Measurements from ENCODE around the gene MAGI2. TPM values are rescaled to one million over a fixed set of nuclear protein-coding genes. Genes with fewer than 3 reads are reported as not detected.

Gene MAGI2
- polyA plus RNA-seq (2012; ENCODE audit: insufficient read depth, insufficient read length): 0.33 TPM

DNA sequence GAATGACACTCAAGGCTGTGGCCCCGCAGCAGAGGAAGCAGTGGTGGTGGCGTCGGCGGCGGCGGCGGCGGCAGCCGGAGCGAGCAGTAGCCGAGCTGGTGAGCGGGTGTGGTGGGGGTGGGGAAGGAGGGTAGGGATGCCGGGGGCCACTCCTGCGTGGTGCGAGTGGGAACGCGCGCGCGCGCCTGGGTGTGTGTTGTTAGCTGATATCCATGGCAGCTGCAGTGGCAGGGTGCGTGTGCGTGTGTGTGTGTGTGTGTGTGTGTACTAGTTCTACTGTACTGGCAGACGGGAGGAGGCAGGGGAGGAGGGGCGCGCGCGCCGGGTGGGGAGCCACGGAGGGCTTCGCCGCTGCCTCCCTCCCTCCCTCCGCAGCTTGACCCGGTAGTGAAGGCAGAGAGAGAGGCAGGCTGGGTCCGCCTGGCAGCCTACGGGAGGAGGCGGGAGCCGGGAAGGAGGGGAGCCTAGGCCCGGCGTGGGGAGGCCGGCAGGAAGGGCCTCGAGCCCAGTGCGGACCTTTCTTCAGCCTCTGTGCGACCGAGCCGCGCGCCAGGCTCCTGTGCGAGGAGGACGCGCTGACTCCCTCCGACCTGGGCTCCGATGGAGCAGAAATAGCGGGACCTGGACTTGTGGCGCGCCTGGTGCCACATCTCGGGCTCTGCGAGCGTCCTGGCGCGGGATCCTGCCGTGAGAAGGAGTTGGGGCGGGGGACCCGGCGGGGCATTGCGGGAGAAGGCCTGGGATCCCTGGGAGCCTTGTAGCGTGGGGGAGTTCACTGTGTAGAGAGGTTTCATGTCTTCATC lies at the start of gene MAGI2:
MAGI2 (minus strand) TSS at position 110 of the 803 bp plus-strand sequence. CDS start 347 bp downstream, outside the sequence.
- DNase-seq (ENCODE audit: low read depth, low spot score): no peak
- no peak within 1 kb of the TSS for H3K4me3 ChIP-seq (ENCODE audit: low read length)

DNA sequence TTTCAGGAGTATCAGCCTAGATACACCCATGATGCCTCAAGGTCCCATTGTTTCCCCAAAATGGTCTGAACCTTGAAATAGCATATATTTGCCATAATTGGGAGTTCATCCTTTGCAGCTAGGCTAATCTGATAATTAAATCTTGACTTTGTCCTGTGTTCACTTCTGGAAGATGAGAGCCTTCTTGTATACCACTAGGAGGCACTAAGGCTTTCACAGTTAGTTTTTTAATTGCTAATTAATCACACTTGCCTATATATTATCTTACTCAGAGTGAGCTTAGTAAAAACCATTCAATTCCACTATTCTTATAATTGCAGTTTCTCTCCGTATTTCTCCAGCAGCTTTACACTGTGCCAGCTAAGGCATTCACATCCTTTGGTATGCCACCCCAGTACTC lies 48.7 kb upstream of the MAGI2 start:
- DNase-seq (ENCODE audit: low read depth, low spot score): no peak
- no peak overlapping the region for H3K4me3 ChIP-seq (ENCODE audit: low read length)

DNA sequence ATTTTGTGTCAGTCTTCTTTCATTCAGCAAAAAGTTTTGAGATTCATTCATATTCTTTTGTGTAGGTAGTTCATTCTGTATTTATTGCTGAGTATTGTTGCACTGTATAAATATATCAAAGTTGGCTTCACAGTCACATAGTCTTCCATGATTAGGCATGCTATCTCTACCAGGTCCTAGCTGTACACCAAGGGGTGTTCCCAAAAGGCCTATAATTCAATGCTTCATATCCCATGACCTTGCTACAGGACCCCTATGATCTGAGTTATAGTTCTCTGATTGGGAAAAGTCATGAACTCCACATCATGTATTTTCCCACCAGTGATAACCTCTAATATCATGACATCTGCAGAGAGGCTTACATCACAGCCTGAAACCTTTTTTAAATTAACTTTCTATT lies 47.3 kb upstream of the MAGI2 start:
- no peak for DNase-seq (ENCODE audit: low read depth, low spot score)
- no peak overlapping the region for H3K4me3 ChIP-seq (ENCODE audit: low read length)

DNA sequence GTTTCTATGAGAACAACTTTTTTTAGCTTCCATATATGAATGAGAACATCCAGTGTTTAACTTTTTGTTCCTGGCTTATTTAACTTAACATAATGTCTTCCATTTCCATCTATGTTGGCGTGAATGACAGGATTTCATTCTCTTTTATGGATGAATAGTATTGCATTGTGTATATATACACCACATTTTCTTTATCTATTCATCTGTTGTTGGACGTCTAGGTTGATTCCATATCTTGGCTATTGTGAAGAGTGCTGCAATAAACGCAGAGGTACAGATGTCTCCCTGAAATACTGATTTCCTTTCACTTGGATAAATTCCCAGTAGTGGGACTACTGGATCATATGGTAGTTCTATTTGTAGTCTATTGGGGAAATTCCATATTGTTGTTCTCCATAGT lies 44.3 kb upstream of the MAGI2 start:
- no peak for DNase-seq (ENCODE audit: low read depth, low spot score)
- no peak overlapping the region for H3K4me3 ChIP-seq (ENCODE audit: low read length)

DNA sequence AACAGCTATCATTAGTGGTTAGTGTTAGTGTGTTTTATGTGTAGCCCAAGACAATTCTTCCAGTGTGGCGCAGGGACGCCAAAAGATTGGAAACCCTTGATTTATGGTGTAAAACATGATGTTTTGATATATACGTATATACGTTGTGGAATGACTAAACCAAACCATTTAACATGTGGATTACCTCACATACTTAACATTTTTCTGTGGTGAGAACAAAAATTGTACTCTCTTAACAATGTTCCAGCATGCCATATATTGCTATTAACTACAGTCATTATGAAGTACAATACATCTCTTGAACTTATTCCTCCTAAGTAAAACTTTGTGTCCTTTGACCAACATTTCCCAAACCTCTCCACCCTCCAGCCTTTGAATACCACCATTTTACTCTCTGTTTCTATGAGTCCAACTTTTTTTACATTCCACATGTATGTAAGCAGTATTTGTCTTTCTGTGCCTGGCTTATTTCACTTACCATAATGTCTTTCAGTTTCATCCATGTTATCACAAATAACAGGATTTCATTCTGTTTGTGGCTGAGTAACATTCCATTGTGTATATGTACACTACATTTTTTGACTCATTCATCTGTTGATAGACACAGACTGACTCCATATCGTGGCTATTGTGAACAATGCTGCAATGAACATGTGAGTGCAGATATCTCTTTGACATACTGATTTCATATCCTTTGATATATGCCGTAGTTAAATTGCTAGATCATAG lies 42.2 kb upstream of the MAGI2 start:
- no peak overlapping the region for H3K4me3 ChIP-seq (ENCODE audit: low read length)
- DNase-seq (ENCODE audit: low read depth, low spot score): no peak

DNA sequence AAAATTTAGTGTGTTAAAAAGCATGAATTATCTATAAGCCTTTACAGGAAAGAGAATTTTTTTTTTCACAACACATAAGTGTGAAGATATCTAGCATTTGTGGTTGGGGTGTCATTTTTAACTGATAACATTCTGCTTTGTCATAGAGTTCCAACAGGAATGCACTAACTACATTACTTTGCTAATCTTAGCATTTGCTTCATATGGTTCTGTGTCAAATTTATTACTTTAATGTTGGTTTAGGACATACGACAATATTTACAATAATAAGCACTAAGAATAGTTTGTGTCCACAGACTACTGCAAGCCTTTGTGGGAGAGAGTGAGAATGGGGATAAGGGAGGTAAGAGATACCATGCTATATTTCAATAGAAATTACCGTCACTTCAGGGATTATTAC lies 40.6 kb upstream of the MAGI2 start:
- DNase-seq (ENCODE audit: low read depth, low spot score): no peak
- no peak overlapping the region for H3K4me3 ChIP-seq (ENCODE audit: low read length)

DNA sequence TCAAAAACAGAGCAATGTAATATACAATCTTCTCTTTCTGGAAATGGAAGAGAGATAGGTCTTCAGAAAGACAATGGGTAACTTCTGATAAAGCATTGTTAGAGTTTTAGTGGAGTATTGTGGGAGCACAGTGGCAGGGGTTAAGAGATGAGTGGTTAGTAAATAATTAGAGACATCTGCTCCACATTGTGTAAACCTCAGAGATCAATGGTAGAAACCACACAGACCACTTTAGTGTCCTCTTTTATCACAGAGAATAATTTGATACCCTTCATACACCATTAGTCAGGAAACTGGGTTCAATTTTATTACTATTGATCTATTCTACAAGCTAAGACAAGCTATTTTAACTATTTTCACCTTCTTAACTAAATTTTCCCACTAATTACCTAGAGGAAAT lies 35.9 kb upstream of the MAGI2 start:
- DNase-seq (ENCODE audit: low read depth, low spot score): no peak
- H3K4me3 ChIP-seq (ENCODE audit: low read length): no peak overlapping the region

DNA sequence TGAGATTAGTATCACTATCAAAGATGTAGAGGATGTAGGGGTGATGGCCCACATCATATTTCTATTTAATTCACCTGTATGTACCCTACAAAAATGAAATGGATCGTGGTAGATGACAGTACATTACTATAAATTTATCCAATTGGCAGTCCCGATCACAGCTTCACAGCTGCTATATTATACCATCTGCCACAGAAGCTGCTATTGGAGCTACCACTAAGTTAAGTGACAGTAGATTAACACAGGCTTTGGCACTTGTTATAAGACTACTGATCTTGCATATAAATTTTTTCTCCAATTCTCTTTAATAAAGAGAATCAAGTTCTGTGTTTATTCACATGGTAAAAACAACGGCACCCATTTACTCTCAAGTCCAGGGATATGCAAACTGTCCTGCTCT lies 24.9 kb upstream of the MAGI2 start:
- H3K4me3 ChIP-seq (ENCODE audit: low read length): no peak overlapping the region
- no peak for DNase-seq (ENCODE audit: low read depth, low spot score)

DNA sequence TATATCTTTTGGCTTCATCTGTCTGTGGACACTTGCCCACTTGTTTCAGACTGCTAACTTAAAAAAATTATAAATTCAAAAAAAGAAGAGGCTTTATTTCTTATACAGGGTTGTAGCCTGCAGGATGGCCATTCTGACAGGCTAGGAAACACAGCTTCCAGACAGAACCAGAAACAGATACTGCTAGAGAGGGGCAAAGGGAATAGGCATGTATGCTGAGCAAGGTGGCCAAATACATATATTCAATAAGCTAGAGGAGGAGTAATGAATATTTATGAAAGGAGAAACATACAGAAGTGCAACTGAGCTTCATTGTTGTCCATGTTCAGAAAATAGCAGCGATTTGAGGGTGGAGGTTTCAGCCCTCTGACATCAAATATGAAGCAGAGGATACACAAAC lies 22.0 kb upstream of the MAGI2 start:
- DNase-seq (ENCODE audit: low read depth, low spot score): no peak
- no peak overlapping the region for H3K4me3 ChIP-seq (ENCODE audit: low read length)

DNA sequence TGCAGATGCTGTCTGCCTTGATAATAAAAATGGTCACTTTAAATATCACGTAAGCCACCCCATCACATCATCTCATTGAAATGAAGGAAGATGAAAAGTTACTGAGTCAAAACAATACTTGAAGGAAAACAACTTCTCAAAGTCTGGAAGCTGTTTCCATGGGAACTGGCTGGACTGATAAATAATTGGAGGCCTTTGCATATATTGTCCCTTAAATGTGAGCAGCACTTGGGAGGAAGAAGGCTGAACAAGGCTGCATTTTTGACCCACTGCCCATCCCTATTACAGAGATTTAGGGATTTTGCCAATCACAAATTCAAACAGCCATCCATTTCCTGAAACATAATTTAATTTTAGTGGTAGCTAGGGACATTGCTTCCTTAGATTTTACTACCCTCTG lies 18.2 kb upstream of the MAGI2 start:
- H3K4me3 ChIP-seq (ENCODE audit: low read length): no peak overlapping the region
- no peak for DNase-seq (ENCODE audit: low read depth, low spot score)

DNA sequence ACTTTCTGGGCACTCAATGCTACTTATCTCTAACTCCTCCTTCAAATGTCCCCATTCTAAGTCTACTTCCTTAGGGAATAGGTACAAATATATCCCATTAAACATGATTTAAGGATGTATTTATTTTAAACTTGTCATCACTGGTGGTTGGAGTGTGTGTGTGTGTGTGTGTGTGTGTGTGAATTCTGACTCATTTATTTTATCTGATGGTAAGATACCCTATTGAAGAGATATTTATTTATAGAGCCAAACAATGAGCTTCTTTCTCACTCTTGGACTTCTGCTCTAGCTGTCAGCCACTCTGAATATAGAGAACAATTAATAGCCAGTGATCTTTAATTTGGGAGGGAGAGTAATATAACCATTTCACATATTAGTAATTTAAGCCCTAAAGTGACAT lies 17.8 kb upstream of the MAGI2 start:
- H3K4me3 ChIP-seq (ENCODE audit: low read length): no peak overlapping the region
- DNase-seq (ENCODE audit: low read depth, low spot score): no peak

DNA sequence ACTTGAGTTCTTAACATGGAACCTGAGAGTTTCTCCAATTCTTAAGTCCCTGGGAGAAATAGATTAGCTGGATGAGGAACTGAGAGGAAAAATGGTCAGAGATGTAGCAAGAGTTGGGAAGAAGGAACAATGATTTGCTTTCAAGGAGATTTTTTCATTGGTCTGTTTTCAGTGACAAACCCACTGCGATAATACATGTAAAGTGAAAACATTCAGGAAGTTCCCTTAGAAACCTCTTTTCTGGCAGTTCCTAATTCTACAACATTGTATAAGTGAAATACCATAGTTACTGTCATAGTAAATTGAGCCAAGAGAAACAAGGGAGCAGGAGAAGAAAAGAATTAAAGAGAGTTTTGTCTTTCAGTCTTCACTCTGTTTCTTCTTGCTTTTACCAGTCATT lies 12.1 kb upstream of the MAGI2 start:
- no peak for DNase-seq (ENCODE audit: low read depth, low spot score)
- no peak overlapping the region for H3K4me3 ChIP-seq (ENCODE audit: low read length)

DNA sequence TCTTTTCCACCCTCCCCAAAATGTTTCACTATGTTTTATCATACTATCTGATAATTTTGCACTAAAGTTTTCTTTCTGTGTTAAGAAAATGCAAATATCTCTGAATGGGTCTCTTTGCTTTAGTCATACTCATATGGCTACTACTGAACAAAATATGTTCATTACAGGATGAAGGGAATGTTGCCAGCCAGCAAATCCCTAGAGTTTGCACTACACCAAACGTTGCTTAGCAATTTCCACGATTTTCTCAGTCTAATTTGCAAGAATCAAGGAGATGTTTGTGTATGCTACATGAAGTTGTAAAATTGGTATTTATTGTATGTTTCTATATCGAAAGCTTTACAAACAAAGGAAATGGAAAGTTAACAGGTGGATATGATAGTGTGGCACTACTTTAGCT lies 10.6 kb upstream of the MAGI2 start:
- H3K4me3 ChIP-seq (ENCODE audit: low read length): no peak overlapping the region
- DNase-seq (ENCODE audit: low read depth, low spot score): no peak

DNA sequence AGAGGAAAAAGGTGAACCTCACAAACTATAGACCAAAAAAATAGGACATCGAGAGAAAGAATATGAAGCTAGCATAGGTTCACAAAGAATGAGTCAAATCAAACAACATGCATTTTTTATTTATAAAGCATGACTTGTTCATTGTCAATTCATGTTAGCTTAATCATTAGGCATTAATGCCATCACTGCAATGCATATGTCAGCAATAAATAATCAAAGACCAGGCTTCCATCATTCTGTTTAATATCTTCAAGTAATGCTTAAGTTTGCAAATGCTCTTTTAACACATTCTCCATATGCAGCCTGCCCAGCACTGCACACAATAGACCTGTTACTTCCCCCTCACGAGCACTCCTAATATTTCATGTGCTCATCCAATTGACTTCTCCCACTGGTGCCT lies 8.9 kb upstream of the MAGI2 start:
- DNase-seq (ENCODE audit: low read depth, low spot score): no peak
- H3K4me3 ChIP-seq (ENCODE audit: low read length): no peak overlapping the region

DNA sequence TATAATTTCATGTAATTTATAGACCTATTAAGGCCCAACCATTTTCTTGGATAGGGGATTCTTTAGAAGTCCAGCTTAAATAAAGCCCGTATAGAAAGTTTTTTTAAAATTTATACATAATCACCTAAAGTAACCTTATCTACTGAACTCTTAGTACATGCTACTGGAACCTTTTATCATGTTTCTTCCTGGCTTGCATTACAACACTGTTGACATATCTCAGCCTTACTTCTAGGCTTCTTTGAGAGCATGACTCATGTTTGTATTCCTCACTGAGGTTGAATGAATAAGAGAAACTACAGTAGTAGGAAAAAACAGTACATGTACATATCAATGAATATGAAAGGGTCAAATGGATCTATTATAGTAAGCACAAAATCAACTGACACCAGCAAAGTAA lies 8.2 kb upstream of the MAGI2 start:
- H3K4me3 ChIP-seq (ENCODE audit: low read length): no peak overlapping the region
- no peak for DNase-seq (ENCODE audit: low read depth, low spot score)

DNA sequence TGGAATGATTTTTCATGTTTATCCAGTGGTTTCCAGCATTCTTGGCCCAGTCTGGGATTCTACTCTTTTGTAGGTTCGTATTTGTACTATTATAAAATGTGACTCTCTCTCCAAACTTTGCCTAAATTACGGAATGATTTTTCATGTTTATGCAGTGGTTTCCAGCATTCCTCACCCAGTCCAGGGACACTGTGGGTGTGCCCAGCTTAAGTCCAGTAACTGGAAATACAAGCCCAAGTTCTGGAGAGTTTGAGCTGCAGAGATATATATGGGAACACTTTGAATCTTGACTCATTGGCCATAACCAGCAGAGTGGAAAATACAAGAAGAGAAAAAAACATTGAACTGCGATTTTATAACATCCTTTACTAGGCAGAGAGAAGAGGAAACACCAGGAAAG lies 5.9 kb upstream of the MAGI2 start:
- DNase-seq (ENCODE audit: low read depth, low spot score): no peak

DNA sequence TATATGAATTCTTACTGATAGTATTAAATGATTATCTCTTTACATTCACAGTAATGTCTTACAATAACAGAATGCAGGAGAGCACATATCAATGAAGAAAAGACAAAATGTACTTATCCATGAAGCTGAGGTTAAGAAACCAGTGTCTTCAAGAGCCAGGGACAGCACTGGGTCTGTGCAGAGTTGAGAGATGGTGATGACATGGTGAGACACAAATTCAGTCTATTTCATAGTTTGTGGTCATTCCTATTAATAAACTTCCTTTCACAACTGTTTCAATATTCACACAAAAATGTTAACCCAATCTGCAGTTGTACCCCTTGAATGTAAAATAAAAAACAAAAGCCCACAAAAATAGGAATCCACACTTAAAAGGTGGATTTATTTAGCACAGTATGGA lies 5.3 kb upstream of the MAGI2 start:
- DNase-seq (ENCODE audit: low read depth, low spot score): no peak
- no peak overlapping the region for H3K4me3 ChIP-seq (ENCODE audit: low read length)

More for the DNA sequence above, 5.9 kb upstream of the MAGI2 start:
- no peak overlapping the region for H3K4me3 ChIP-seq (ENCODE audit: low read length)

DNA sequence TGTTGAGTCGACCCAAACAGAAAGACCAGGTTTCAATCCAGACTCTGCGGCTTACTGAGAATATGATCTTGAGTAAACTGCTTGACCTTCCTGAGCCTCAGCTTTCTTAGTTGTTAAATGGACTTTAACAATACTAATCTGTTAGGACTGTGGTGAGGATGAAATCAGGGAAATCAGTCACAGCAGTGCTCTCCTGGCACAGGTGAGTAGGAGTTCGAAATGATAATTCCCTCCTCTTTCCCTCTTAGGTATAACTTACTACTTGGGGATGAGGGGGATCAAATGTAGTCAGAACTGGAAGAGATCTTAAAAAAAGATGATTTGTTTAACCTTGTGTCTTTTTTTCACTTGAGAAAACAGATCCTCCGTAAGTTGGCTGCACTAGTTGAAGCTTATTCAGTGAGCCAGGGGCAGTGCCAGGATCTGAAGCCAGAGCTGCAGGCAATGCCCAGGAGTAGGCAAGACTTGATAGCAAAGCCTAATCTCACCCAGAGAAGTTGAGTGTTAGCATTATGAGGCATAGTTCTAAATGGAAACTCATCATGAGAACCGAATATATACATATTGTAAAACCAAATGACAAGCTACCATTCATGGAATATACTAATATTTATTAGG lies 1.8 kb upstream of the MAGI2 start:
- H3K4me3 ChIP-seq (ENCODE audit: low read length): no peak overlapping the region
- no peak for DNase-seq (ENCODE audit: low read depth, low spot score)

DNA sequence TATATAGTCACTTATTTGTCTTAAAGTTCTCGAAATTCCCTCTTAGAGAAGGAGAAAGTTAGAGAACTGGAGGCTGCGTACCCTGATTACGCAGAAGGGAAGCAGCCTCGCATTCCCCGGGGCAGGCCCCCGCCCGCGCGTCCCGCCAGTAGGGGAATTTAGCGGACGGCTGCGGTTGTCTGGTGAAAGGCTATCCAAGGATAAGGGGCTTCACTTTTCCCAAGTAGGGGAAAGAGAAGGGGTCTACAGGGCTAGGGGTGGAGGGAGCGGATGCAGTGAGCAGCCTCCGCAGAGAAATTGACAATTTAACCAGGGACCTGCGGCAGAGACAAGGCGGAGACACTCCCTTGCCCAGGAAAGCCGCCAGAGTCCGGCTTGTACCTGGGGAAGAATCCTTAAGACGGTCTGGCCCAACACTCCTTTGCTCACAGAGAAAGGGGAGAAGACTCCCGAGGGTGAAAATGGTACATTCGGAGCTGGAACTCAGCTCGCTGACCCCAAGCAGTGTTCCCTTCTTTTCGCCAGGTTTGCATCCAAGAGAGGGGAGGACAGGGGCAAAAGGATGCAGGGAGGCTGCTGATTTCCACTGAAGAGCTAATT lies 994 bp upstream of the MAGI2 start:
- H3K4me3 ChIP-seq (ENCODE audit: low read length): no peak overlapping the region
- DNase-seq (ENCODE audit: low read depth, low spot score): no peak

DNA sequence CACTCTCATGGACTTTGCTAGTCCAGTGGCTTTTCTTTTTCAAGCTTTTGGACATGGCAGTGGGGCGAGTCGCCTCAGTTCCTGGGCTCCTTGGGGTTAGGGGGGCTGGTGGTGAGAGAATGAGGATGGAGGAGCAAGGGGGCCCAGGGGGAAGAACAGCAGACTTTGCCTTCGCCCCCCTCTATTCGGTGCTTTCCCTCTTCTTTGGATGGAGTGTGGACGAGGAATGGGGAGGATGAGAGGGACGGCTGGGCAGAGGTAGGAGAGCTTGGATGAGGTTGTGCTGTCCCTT lies 255 bp downstream of the MAGI2 start:
- H3K4me3 ChIP-seq (ENCODE audit: low read length): no peak overlapping the region
- no peak for DNase-seq (ENCODE audit: low read depth, low spot score)

Data from Jurkat, Clone E6-1 (cell line).